IMR-90 (cell line): Measurements from ENCODE around the gene TMSB10. TPM values are rescaled to one million over a fixed set of nuclear protein-coding genes. Genes with fewer than 3 reads are reported as not detected.

Source experiments
- polyA plus RNA-seq, 3 experiments: library from polyadenylated mRNA; depleted of rRNA; stranded (reverse); fragments of >200 nt; gene quantifications; 2 replicates each; pipeline ENCODE4 v1.2.3, GENCODE V29; 2012; ENCODE audit warnings: low replicate concordance in 1 of 3
- total RNA-seq: library from RNA; depleted of rRNA; stranded (reverse); fragments of >200 nt; gene quantifications from 2 replicates; pipeline ENCODE4 v1.2.3, GENCODE V29; 2012; rRNA removed

TMSB10 gene
- total and polyA plus RNA-seq, 2 of the 4 experiments (the other 2 are of a cell fraction): 3,620 to 5,527 TPM

Other genes starting within 250 kb of the TMSB10 start
- 19.7 and 20.3 TPM in 2 replicates for gene TRABD2A, start 24.6 kb upstream of the TMSB10 start, total RNA-seq
- gene TRABD2A, start 24.6 kb upstream of the TMSB10 start, polyA plus RNA-seq (2012; rRNA removed): 15.3 and 17.6 TPM in 2 replicates
- gene KCMF1, start 65.5 kb downstream of the TMSB10 start, total RNA-seq: 108 and 118 TPM in 2 replicates
- gene KCMF1, start 65.5 kb downstream of the TMSB10 start, polyA plus RNA-seq (2012; rRNA removed): 49.6 and 49.9 TPM in 2 replicates
- 0.72 and 1.1 TPM in 2 replicates for gene TCF7L1, start 227.7 kb downstream of the TMSB10 start, total RNA-seq
- 9.5 and 11.1 TPM in 2 replicates for gene TCF7L1, start 227.7 kb downstream of the TMSB10 start, polyA plus RNA-seq (2012; rRNA removed)